ENCODE measurements around the gene ZKSCAN3.
"Not testable (repeated sequence)": the region's sequence is repeated elsewhere in the genome, so short reads cannot be mapped to it uniquely, and the experiment has no call there.

ZKSCAN3 gene

GRCh38 chr6:28378644-28379043 is 28.9 kb downstream of the ZKSCAN3 start:
- DNase-seq, result no peak

- no peak for DNase-seq
Observed at GRCh38 chr6:28380381-28380780, 30.6 kb downstream of the ZKSCAN3 start.

- DNase-seq, result no peak
Observed at GRCh38 chr6:28383235-28384142, 33.7 kb downstream of the ZKSCAN3 start.

- DNase-seq, result no peak
Observed at GRCh38 chr6:28384143-28384533, 34.4 kb downstream of the ZKSCAN3 start.

GRCh38 chr6:28390688-28391087 is 40.9 kb downstream of the ZKSCAN3 start:
- no peak for DNase-seq

GRCh38 chr6:28393912-28394662 is 44.3 kb downstream of the ZKSCAN3 start:
- DNase-seq, result no peak

- no peak for DNase-seq
Observed at GRCh38 chr6:28395918-28396317, 46.2 kb downstream of the ZKSCAN3 start.

- DNase-seq, result no peak
Observed at GRCh38 chr6:28399350-28400121, 49.8 kb downstream of the ZKSCAN3 start, which contains the start of gene ZSCAN12. ZSCAN12 (minus strand) TSS chr6:28399747; CDS start chr6:28398405, 1,342 bp downstream.

- DNase-seq, result no peak
Observed at GRCh38 chr6:28400122-28400451, 50.3 kb downstream of the ZKSCAN3 start.

GRCh38 chr6:28401172-28401571 is 51.4 kb downstream of the ZKSCAN3 start:
- no peak for DNase-seq

- DNase-seq, result no peak
Observed at GRCh38 chr6:28402197-28402596, 52.5 kb downstream of the ZKSCAN3 start.

- DNase-seq, result not testable (repeated sequence)
Observed at GRCh38 chr6:28403923-28404322, 54.2 kb downstream of the ZKSCAN3 start.

- DNase-seq, result no peak
Observed at GRCh38 chr6:28407401-28407800, 57.7 kb downstream of the ZKSCAN3 start.

GRCh38 chr6:28408076-28408802 is 58.5 kb downstream of the ZKSCAN3 start:
- no peak for DNase-seq

GRCh38 chr6:28410767-28411166 is 61.0 kb downstream of the ZKSCAN3 start:
- DNase-seq, result no peak

GRCh38 chr6:28413681-28414080 is 63.9 kb downstream of the ZKSCAN3 start:
- no peak for DNase-seq
